Sigmoid colon (tissue), 7 donors: ENCODE data around the gene LITAF. TPM values are rescaled to one million over a fixed set of nuclear protein-coding genes. Genes with fewer than 3 reads are reported as not detected.

Experiments used
- DNase-seq: peaks from one replicate; pipeline ENCODE4 v3.0.0-alpha.2; 2019
- H3K27ac ChIP-seq, 4 donors: fragments of 200-600 bp; sonication (generic); one replicate each; pipeline ENCODE4 v1.5.1; 2016 to 2019; ENCODE audit warnings: mild to moderate bottlenecking in 1 of 4
- H3K27me3 ChIP-seq, 3 donors: fragments of 200-600 bp; sonication (generic); one replicate each; pipeline ENCODE4 v1.5.1; 2019; ENCODE audit warnings: mild to moderate bottlenecking in 1 of 3
- H3K36me3 ChIP-seq, 4 donors: fragments of 200-600 bp; sonication (generic); one replicate each; pipeline ENCODE4 v1.5.1; 2016 to 2019
- H3K4me1 ChIP-seq, 4 donors: fragments of 200-600 bp; sonication (generic); one replicate each; pipeline ENCODE4 v1.5.1; 2017 to 2019
- H3K4me3 ChIP-seq, 4 donors: fragments of 200-600 bp; sonication (generic); one replicate each; pipeline ENCODE4 v1.5.1; 2017 to 2019; ENCODE audit warnings: mild to moderate bottlenecking in 2 of 4, moderate library complexity in 1 of 4
- H3K9me3 ChIP-seq, 4 donors: fragments of 200-600 bp in 3 of 4; sonication (generic) in 3 of 4; one replicate each; pipeline versions ENCODE4 v1.5.1 to v1.6.1; 2013 to 2019
- CTCF ChIP-seq, 4 experiments: fragments of 450-650 bp in 3 of 4; fragments of 200-600 bp in 1 of 4; IDR thresholded peaks; one replicate each; pipeline ENCODE4 v1.5.1; 2016 to 2019; ENCODE audit warnings: antibody characterized with exemption in 4 of 4, mild to moderate bottlenecking in 3 of 4, moderate library complexity in 2 of 4
- EP300 ChIP-seq, 4 donors: sonication (generic); formaldehyde crosslinking; IDR thresholded peaks; one replicate each; pipeline ENCODE4 v1.6.1; 2017; ENCODE audit warnings: antibody characterized with exemption in 4 of 4
- POLR2A ChIP-seq, 2 donors: fragments of 450-650 bp; IDR thresholded peaks; one replicate each; pipeline ENCODE4 v1.6.1; 2016; ENCODE audit warnings: antibody characterized with exemption in 2 of 2, mild to moderate bottlenecking in 2 of 2, moderate library complexity in 2 of 2
- POLR2AphosphoS5 ChIP-seq, 4 donors: sonication (generic); formaldehyde crosslinking; IDR thresholded peaks; one replicate each; pipeline ENCODE4 v1.6.1; 2017; ENCODE audit warnings: antibody characterized with exemption in 4 of 4
- WGBS, 2 donors: extraction: QIAGEN DNeasy Blood & Tissue Kit; methylation state at CpG; one replicate each; pipeline ENCODE4 v1.1.7; 2013; 5-methylcytosine and 5-hydroxymethylcytosine counted together
- intact Hi-C: fragments of 100-400 bp; cut with DNase I; formaldehyde crosslinking; loops from one replicate; pipeline ENCODE4 v1.15.1; 2023
- polyA plus RNA-seq, 3 donors: library from polyadenylated mRNA; stranded (reverse); fragments of 200-250 nt; gene quantifications; one replicate each; pipeline ENCODE4 v1.2.3, GENCODE V29; 2013
- total RNA-seq, 4 donors: library from RNA; depleted of rRNA; stranded (reverse); fragments of >200 nt; gene quantifications; one replicate each; pipeline ENCODE4 v1.1.0, GENCODE V29; 2016
- donor health status: healthy with polysubstance abuse.
- donor health status: Bipolar disorder and iron deficiency.
- donor health status: healthy.

The LITAF gene
- total and polyA plus RNA-seq, 7 donors: 20.6 to 307 (median 55.1) TPM

DNA sequence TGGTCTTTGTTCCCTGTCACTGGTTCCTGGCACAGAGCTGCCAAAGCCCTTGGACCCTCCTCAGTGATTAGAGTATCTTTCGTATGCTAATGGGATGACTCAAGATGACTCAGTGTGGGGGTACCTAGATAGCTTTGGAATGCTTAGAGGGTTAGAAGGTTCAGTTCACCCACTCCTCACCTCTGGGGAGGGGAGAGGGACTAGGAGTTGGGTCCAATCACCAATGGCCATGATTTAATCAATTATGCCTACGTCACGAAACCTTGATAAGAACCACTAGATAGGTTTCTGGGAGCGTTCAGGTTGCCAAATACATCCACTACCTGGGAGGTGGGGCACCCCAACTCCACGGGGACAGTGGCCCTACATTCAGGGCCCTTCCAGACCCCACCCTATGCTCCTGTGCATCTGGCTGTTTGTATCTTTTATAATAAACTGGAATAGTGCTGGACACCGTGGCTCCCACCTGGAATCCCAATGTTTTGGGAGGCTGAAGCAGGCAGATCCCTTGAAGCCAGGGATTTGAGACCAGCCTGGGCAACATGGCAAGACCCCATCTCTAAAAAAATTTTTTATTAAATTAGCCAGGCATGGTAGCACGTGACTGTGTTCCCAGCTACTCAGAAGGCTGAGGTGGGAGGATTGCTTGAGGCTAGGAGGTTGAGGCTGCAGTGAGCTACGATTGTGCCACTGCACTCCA, 29.2 kb upstream of the LITAF start:
- H3K4me3 ChIP-seq: no peak overlapping the region

GRCh38 chr16:11614587-11615175, 28.0 kb upstream of the LITAF start:
- 73 to 74% methylated on average over 10 of the region's 10 CpGs for WGBS, 2 donors
- TF ChIP-seq EP300 (IDR thresholded peaks at IDR 0.05) (no peak), POLR2AphosphoS5 (IDR thresholded peaks at IDR 0.05) (no peak), POLR2A (IDR thresholded peaks at IDR 0.05) (no peak), CTCF (IDR thresholded peaks at IDR 0.05) (no peak)
- DNase-seq: no peak
- intact Hi-C loops: no loop called here
- H3K4me3 ChIP-seq: no peak overlapping the region
- H3K27ac ChIP-seq: no peak overlapping the region
- no peaks in the 10 kb centered on the region for H3K36me3 ChIP-seq
- no peaks in the 10 kb centered on the region for H3K9me3 ChIP-seq
- no peaks in the 10 kb centered on the region for H3K4me1 ChIP-seq
- peaks cover 0 to 3% (median 0%) of the 10 kb centered on the region in 3 donors for H3K27me3 ChIP-seq

More for the DNA sequence above, 29.2 kb upstream of the LITAF start:
- TF ChIP-seq EP300 (IDR thresholded peaks at IDR 0.05) (no peak), POLR2A (IDR thresholded peaks at IDR 0.05) (no peak), POLR2AphosphoS5 (IDR thresholded peaks at IDR 0.05) (no peak), CTCF (IDR thresholded peaks at IDR 0.05) (no peak)
- Histone ChIP-seq H3K36me3 (no peaks in the 10 kb centered on the region), H3K27ac (no peak overlapping the region), H3K27me3 (no peaks in the 10 kb centered on the region), H3K4me1 (no peaks in the 10 kb centered on the region), H3K9me3 (no peaks in the 10 kb centered on the region)
- intact Hi-C loops: no loop called here
- WGBS, 2 donors: 81 to 90% methylated on average over 8 of the region's 8 CpGs
- no peak for DNase-seq

DNA sequence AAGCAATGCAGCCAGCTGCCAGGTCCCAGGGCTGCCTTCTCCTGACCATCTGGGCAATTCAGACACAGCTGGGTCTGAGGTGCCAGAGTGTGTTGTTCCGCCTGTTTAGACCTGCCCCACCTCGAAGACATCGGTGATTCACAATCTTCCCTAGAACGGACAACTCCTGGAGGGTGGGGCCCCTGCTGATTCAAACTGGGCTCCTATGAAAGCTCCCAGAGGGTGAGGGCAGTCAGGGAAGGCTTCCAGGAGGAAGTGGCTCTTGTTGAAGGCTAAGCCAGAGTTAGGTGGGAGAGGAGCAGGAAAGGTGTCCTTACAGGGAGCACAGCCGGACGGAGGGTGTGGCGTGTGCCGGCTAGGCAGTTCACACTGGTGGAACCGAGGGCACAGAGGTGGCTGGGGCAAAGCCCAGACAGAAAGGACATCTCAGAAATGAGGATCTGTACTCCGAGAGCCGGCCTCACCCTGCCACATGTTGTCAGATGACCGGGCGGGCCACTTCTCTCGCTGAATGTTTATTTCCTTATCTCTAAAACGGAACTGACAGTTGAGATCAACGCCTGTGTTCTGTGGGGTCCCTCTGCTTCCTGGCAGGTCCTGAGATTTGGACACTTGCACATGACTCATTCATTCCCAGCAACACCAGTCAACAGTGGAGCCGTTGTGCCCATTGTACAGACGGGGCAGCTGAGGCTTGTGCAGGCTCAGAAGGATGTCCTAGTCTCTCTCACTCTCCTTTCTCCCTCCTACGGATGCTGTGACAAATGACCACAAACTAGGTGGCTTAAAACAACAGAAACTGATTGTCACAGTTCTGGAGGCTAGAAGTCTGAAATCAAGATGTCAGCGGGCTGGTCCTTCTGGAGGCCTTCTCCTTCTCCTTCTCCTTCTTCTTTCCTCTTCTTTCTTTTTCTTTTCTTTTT, 26.9 kb upstream of the LITAF start:
- H3K4me3 ChIP-seq: no peak overlapping the region
- intact Hi-C loops: no loop called here
- H3K36me3 ChIP-seq: no peaks in the 10 kb centered on the region
- WGBS, 2 donors: 12 to 43% methylated on average over 20 of the region's 20 CpGs
- DNase-seq: peak; percentile 81
- H3K9me3 ChIP-seq: no peaks in the 10 kb centered on the region
- peaks cover 0 to 3% (median 0%) of the 10 kb centered on the region in 3 donors for H3K27me3 ChIP-seq
- no peaks in the 10 kb centered on the region for H3K4me1 ChIP-seq
- TF ChIP-seq POLR2A (IDR thresholded peaks at IDR 0.05) (peak in 1 of 2 donors; percentile 7), POLR2AphosphoS5 (IDR thresholded peaks at IDR 0.05) (peak in 2 of 4 donors; percentile 4 to 21), EP300 (IDR thresholded peaks at IDR 0.05) (peak in 1 of 4 donors; percentile 13), CTCF (IDR thresholded peaks at IDR 0.05) (no peak)
- H3K27ac ChIP-seq: peak overlapping the region in 3 of 4 donors; percentile 35 to 43 (median 39)

GRCh38 chr16:11612665-11613025, 25.9 kb upstream of the LITAF start:
- WGBS, 2 donors: 37 to 57% methylated on average over 5 of the region's 5 CpGs
- Histone ChIP-seq H3K4me1 (no peaks in the 10 kb centered on the region), H3K27me3 (peaks cover 0 to 3% (median 0%) of the 10 kb centered on the region in 3 donors), H3K36me3 (no peaks in the 10 kb centered on the region), H3K9me3 (no peaks in the 10 kb centered on the region), H3K27ac (peak overlapping the region in 1 of 4 donors; percentile 35), H3K4me3 (no peak overlapping the region)
- intact Hi-C loops: no loop called here
- DNase-seq: no peak
- TF ChIP-seq POLR2A (IDR thresholded peaks at IDR 0.05) (no peak), EP300 (IDR thresholded peaks at IDR 0.05) (no peak), CTCF (IDR thresholded peaks at IDR 0.05) (no peak), POLR2AphosphoS5 (IDR thresholded peaks at IDR 0.05) (no peak)
